Astrocyte (in vitro differentiated cells and primary cell): ENCODE results near the gene ATRNL1. TPM values are rescaled to one million over a fixed set of nuclear protein-coding genes. Genes with fewer than 3 reads are reported as not detected.
A peak's percentile ranks its signal among the peaks of the same experiment; 100 is the strongest.

ENCODE experiments used
- DNase-seq: peaks from one replicate; pipeline ENCODE4 v3.0.0-alpha.2; 2010; ENCODE audit warnings: low read depth
- FAIRE-seq: peaks from 2 replicates; lab custom pipeline; 2011; peaks lifted over from hg19 to GRCh38; lab: Jason Lieb, UNC
- H2AFZ ChIP-seq: 2 replicates; pipeline ENCODE4 v1.6.0; 2012; ENCODE audit warnings: low read depth, low read length, inconsistent platforms
- H3K27ac ChIP-seq: 2 replicates; pipeline ENCODE4 v1.5.1; 2011; ENCODE audit warnings: low read depth, low read length, inconsistent platforms
- H3K27me3 ChIP-seq: 2 replicates; pipeline ENCODE4 v1.6.0; 2011; ENCODE audit warnings: low read length, inconsistent platforms; ENCODE audit not compliant: insufficient read depth
- H3K36me3 ChIP-seq: 2 replicates; pipeline ENCODE4 v1.5.1; 2011; ENCODE audit warnings: low read length, inconsistent platforms; ENCODE audit not compliant: insufficient read depth
- H3K4me1 ChIP-seq: 2 replicates; pipeline ENCODE4 v1.5.1; 2011; ENCODE audit warnings: low read length, inconsistent platforms; ENCODE audit not compliant: insufficient read depth
- H3K4me2 ChIP-seq: 2 replicates; pipeline ENCODE4 v1.6.0; 2012; ENCODE audit warnings: low read length, inconsistent platforms
- H3K4me3 ChIP-seq: 2 replicates; pipeline ENCODE4 v1.5.1; 2011; ENCODE audit warnings: low read depth, mild to moderate bottlenecking, low read length, inconsistent platforms; ENCODE audit not compliant: insufficient read depth
- H3K79me2 ChIP-seq: 2 replicates; pipeline ENCODE4 v1.6.0; 2012; ENCODE audit warnings: mild to moderate bottlenecking, low read length, inconsistent platforms; ENCODE audit not compliant: insufficient read depth
- H3K9ac ChIP-seq: 2 replicates; pipeline ENCODE4 v1.6.0; 2012; ENCODE audit warnings: mild to moderate bottlenecking, low read length, inconsistent platforms
- H3K9me3 ChIP-seq: 2 replicates; pipeline ENCODE4 v1.5.1; 2012; ENCODE audit warnings: low read depth, mild to moderate bottlenecking, low read length, inconsistent platforms; ENCODE audit not compliant: insufficient read depth
- H4K20me1 ChIP-seq: 2 replicates; pipeline ENCODE4 v1.6.0; 2012; ENCODE audit warnings: low read length, inconsistent platforms; ENCODE audit not compliant: insufficient read depth
- H3K27ac Mint-ChIP-seq: one replicate; pipeline ENCODE4 v1.8.0; 2021; ENCODE audit warnings: mild to moderate bottlenecking, mixed read lengths; ENCODE audit not compliant: unreplicated experiment
- H3K27me3 Mint-ChIP-seq: one replicate; pipeline ENCODE4 v1.8.0; 2021; ENCODE audit warnings: low read depth, mixed read lengths; ENCODE audit not compliant: unreplicated experiment
- H3K36me3 Mint-ChIP-seq: one replicate; pipeline ENCODE4 v1.8.0; 2021; ENCODE audit warnings: low read depth, mixed read lengths; ENCODE audit not compliant: unreplicated experiment
- H3K4me1 Mint-ChIP-seq: one replicate; pipeline ENCODE4 v1.8.0; 2021; ENCODE audit warnings: low read depth, mixed read lengths; ENCODE audit not compliant: unreplicated experiment
- H3K4me3 Mint-ChIP-seq: one replicate; pipeline ENCODE4 v1.8.0; 2021; ENCODE audit warnings: mild to moderate bottlenecking, moderate library complexity, mixed read lengths; ENCODE audit not compliant: unreplicated experiment
- H3K9me3 Mint-ChIP-seq: one replicate; pipeline ENCODE4 v1.8.0; 2021; ENCODE audit warnings: mild to moderate bottlenecking, mixed read lengths; ENCODE audit not compliant: unreplicated experiment
- EZH2 ChIP-seq: IDR thresholded peaks from 2 replicates; pipeline ENCODE4 v1.6.1; 2012; ENCODE audit warnings: mild to moderate bottlenecking, low read length, inconsistent platforms; ENCODE audit not compliant: insufficient read depth
- total RNA-seq: library from RNA; stranded (reverse); gene quantifications from 2 replicates; pipeline ENCODE4 v1.2.1, GENCODE V29; 2021
- TF ChIP-seq, protein P1 (sequence below): IDR thresholded peaks from 2 replicates; pipeline ENCODE4 v1.5.1; 2011; ENCODE audit warnings: low read depth, mild to moderate bottlenecking, inconsistent platforms, low read length, moderate library complexity; ENCODE audit not compliant: insufficient read depth

The ATRNL1 gene
- total RNA-seq, 1 donor from 2014 or later, result 17.5 TPM

- DNase-seq, result no peak
- Histone ChIP-seq H2AFZ (no peak overlapping the region), H3K9me3 (no peaks in the 10 kb centered on the region), H3K27me3 (no peaks in the 10 kb centered on the region), H3K27ac (no peak overlapping the region), H3K79me2 (no peaks in the 10 kb centered on the region), H3K36me3 (no peaks in the 10 kb centered on the region), H3K4me1 (no peaks in the 10 kb centered on the region), H3K4me3 (no peak overlapping the region), H4K20me1 (no peaks in the 10 kb centered on the region), H3K9ac (no peak overlapping the region), H3K4me2 (no peak overlapping the region)
- H3K36me3 Mint-ChIP-seq, result no peaks in the 10 kb centered on the region
- H3K4me1 Mint-ChIP-seq, result peaks cover 11% of the 10 kb centered on the region
- TF ChIP-seq, protein P1, sequence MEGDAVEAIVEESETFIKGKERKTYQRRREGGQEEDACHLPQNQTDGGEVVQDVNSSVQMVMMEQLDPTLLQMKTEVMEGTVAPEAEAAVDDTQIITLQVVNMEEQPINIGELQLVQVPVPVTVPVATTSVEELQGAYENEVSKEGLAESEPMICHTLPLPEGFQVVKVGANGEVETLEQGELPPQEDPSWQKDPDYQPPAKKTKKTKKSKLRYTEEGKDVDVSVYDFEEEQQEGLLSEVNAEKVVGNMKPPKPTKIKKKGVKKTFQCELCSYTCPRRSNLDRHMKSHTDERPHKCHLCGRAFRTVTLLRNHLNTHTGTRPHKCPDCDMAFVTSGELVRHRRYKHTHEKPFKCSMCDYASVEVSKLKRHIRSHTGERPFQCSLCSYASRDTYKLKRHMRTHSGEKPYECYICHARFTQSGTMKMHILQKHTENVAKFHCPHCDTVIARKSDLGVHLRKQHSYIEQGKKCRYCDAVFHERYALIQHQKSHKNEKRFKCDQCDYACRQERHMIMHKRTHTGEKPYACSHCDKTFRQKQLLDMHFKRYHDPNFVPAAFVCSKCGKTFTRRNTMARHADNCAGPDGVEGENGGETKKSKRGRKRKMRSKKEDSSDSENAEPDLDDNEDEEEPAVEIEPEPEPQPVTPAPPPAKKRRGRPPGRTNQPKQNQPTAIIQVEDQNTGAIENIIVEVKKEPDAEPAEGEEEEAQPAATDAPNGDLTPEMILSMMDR, result no peak
- no peak for TF ChIP-seq EZH2
- H3K27ac Mint-ChIP-seq, result no peak overlapping the region
- H3K27me3 Mint-ChIP-seq, result no peaks in the 10 kb centered on the region
- H3K4me3 Mint-ChIP-seq, result no peak overlapping the region
- FAIRE-seq, result no peak
- H3K9me3 Mint-ChIP-seq, result no peaks in the 10 kb centered on the region
Measured at GRCh38 chr10:115833119-115833518, 740.0 kb downstream of the ATRNL1 start.

DNA sequence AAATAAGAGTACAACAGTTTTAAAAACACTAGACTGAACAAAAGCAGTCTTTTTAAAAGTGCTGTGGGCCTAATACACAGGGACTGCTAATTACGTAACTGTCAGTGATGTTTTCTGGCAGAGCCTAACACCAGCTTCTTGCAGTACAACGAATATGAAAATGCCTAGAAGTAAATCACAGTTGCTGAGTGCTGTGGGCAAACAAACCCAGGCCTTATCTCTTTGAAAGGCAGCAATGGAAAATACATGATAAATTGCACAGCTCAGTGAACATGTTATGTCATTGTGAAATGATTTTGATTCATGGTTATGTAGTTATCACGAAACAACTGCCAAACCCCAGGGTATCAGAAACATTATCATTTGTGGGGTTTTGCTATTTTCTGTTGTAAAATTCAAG lies 751.4 kb downstream of the ATRNL1 start:
- DNase-seq, result peak; percentile 54
- no peak overlapping the region for H2AFZ ChIP-seq
- Mint-ChIP-seq H3K36me3 (no peaks in the 10 kb centered on the region), H3K4me3 (no peak overlapping the region), H3K4me1 (no peaks in the 10 kb centered on the region), H3K9me3 (no peaks in the 10 kb centered on the region), H3K27ac (no peak overlapping the region), H3K27me3 (peaks cover 1% of the 10 kb centered on the region)
- H3K4me1 ChIP-seq, result no peaks in the 10 kb centered on the region
- no peaks in the 10 kb centered on the region for H3K27me3 ChIP-seq
- no peaks in the 10 kb centered on the region for H3K79me2 ChIP-seq
- TF ChIP-seq EZH2, result no peak
- TF ChIP-seq, protein P1, result no peak
- H3K4me3 ChIP-seq, result no peak overlapping the region
- no peaks in the 10 kb centered on the region for H4K20me1 ChIP-seq
- H3K9me3 ChIP-seq, result no peaks in the 10 kb centered on the region
- no peak overlapping the region for H3K27ac ChIP-seq
- FAIRE-seq, result no peak
- H3K9ac ChIP-seq, result no peak overlapping the region
- no peaks in the 10 kb centered on the region for H3K36me3 ChIP-seq
- H3K4me2 ChIP-seq, result no peak overlapping the region

- no peak for DNase-seq
- Mint-ChIP-seq H3K4me1 (no peaks in the 10 kb centered on the region), H3K36me3 (no peaks in the 10 kb centered on the region), H3K27me3 (no peaks in the 10 kb centered on the region), H3K9me3 (no peaks in the 10 kb centered on the region), H3K4me3 (no peak overlapping the region), H3K27ac (no peak overlapping the region)
- H3K79me2 ChIP-seq, result no peaks in the 10 kb centered on the region
- no peak overlapping the region for H3K9ac ChIP-seq
- no peak for TF ChIP-seq EZH2
- TF ChIP-seq, protein P1, result no peak
- H3K27ac ChIP-seq, result no peak overlapping the region
- no peaks in the 10 kb centered on the region for H3K36me3 ChIP-seq
- no peak overlapping the region for H3K4me2 ChIP-seq
- no peak overlapping the region for H2AFZ ChIP-seq
- H3K4me3 ChIP-seq, result no peak overlapping the region
- H3K9me3 ChIP-seq, result no peaks in the 10 kb centered on the region
- H3K27me3 ChIP-seq, result no peaks in the 10 kb centered on the region
- H4K20me1 ChIP-seq, result no peaks in the 10 kb centered on the region
- H3K4me1 ChIP-seq, result no peaks in the 10 kb centered on the region
- FAIRE-seq, result no peak
Measured at GRCh38 chr10:115845921-115846320, 752.8 kb downstream of the ATRNL1 start.
